HCT116 (cell line): Measurements from ENCODE around the gene LRRFIP2. TPM values are rescaled to one million over a fixed set of nuclear protein-coding genes. Genes with fewer than 3 reads are reported as not detected.

Experiments used
- ATAC-seq: fragments of 200-7000 bp; cut with Tn5 transposase; 2 replicates; pipeline ENCODE4 v1.9.1; 2020; ENCODE audit warnings: mild to moderate bottlenecking, moderate library complexity
- BruUV-seq: library from RNA; stranded (reverse); fragments of 400-500 nt; replicated peaks from 2 replicates; lab custom pipeline; 2021; lab: Mats Ljungman, UMichigan
- CTCF ChIA-PET: fragments of 300-600 bp; sonication (Branson Sonifier 250); formaldehyde crosslinking; loops from one replicate; lab custom pipeline; 2021; ENCODE audit warnings: antibody characterized with exemption; lab: Charles Lee
- POLR2A ChIA-PET: fragments of 300-600, 350-600 bp; sonication (Branson Sonifier 250); formaldehyde crosslinking; loops from one replicate; lab custom pipeline; 2021; ENCODE audit warnings: antibody characterized with exemption; lab: Charles Lee
- RAD21 ChIA-PET, 2 experiments: fragments of 300-600 bp; sonication (Branson Sonifier 250); formaldehyde crosslinking; loops; one replicate each; lab custom pipeline; 2023; ENCODE audit warnings: low total read pairs in 2 of 2; ENCODE audit not compliant: uncharacterized antibody in 2 of 2, unreplicated experiment in 2 of 2, low non-redundant PET in 1 of 2; lab: Charles Lee
- DNase-seq: peaks from one replicate; pipeline ENCODE4 v3.0.0-alpha.2; 2010; ENCODE audit warnings: low read depth, low spot score
- H2AFZ ChIP-seq: fragments of 200-600 bp; shearing (Covaris generic), sonication (generic); 2 replicates; pipeline ENCODE4 v1.6.1; 2017; ENCODE audit warnings: low read depth, mixed run types, mixed read lengths, antibody characterized with exemption, low read length; ENCODE audit not compliant: poor library complexity, severe bottlenecking
- H3K27ac ChIP-seq: 2 replicates; pipeline ENCODE4 v1.5.1; 2012; ENCODE audit warnings: low read depth, low read length
- H3K27me3 ChIP-seq: fragments of 200-600 bp; sonication (generic); 2 replicates; pipeline ENCODE4 v1.6.1; 2016; ENCODE audit warnings: mixed run types, low read length, mixed read lengths; ENCODE audit not compliant: insufficient read depth
- H3K36me3 ChIP-seq, 2 experiments: fragments of 200-500 bp in 1 of 2; fragments of 200-600 bp in 1 of 2; sonication (Bioruptor generic) in 1 of 2; sonication (generic) in 1 of 2; 2 replicates each; pipeline versions ENCODE4 v1.5.1 to v1.6.1; 2014 to 2016; ENCODE audit warnings: low read length in 2 of 2, inconsistent platforms in 1 of 2, mixed read lengths in 1 of 2, mixed run types in 1 of 2; ENCODE audit not compliant: insufficient read depth in 2 of 2, control insufficient read depth in 1 of 2
- H3K4me1 ChIP-seq, 2 experiments: fragments of 200-600 bp in 1 of 2; sonication (generic) in 1 of 2; 2 replicates each; pipeline versions ENCODE4 v1.5.1 to v1.6.1; 2012 to 2017; ENCODE audit warnings: low read length in 2 of 2, inconsistent platforms in 1 of 2, mild to moderate bottlenecking in 1 of 2, mixed read lengths in 1 of 2, mixed run types in 1 of 2, moderate library complexity in 1 of 2; ENCODE audit not compliant: insufficient read depth in 2 of 2, control insufficient read depth in 1 of 2
- H3K4me2 ChIP-seq: fragments of 200-600 bp; sonication (generic); 2 replicates; pipeline ENCODE4 v1.6.1; 2017; ENCODE audit warnings: mixed run types, low read length, mixed read lengths
- H3K4me3 ChIP-seq, 2 experiments: fragments of 200-600 bp in 1 of 2; sonication (generic) in 1 of 2; replicated peaks in 1 of 2; 2 replicates each; pipeline ENCODE4 v1.5.1; 2011 to 2016; ENCODE audit warnings: low read length in 2 of 2, control low read depth in 1 of 2, low read depth in 1 of 2, mild to moderate bottlenecking in 1 of 2, mixed read lengths in 1 of 2, mixed run types in 1 of 2
- H3K79me2 ChIP-seq: fragments of 200-600 bp; sonication (generic); 2 replicates; pipeline ENCODE4 v1.6.1; 2017; ENCODE audit warnings: mild to moderate bottlenecking, mixed run types, low read length, moderate library complexity, mixed read lengths; ENCODE audit not compliant: insufficient read depth
- H3K9ac ChIP-seq: fragments of 200-600 bp; sonication (generic); 2 replicates; pipeline ENCODE4 v1.6.1; 2016; ENCODE audit warnings: low read length, mixed read lengths
- H3K9me2 ChIP-seq: fragments of 200-600 bp; sonication (generic), shearing (Covaris generic); 2 replicates; pipeline ENCODE4 v1.6.1; 2017; ENCODE audit warnings: mixed run types, mild to moderate bottlenecking, moderate library complexity; ENCODE audit not compliant: insufficient read depth
- H3K9me3 ChIP-seq, 2 experiments: fragments of 200-500 bp in 1 of 2; fragments of 200-600 bp in 1 of 2; sonication (Bioruptor generic) in 1 of 2; sonication (generic) in 1 of 2; 2 replicates each; pipeline ENCODE4 v1.6.1; 2014 to 2017; ENCODE audit warnings: low read length in 2 of 2, mixed read lengths in 2 of 2, inconsistent platforms in 1 of 2, low read depth in 1 of 2, mild to moderate bottlenecking in 1 of 2, mixed run types in 1 of 2, moderate library complexity in 1 of 2; ENCODE audit not compliant: control insufficient read depth in 1 of 2, insufficient read depth in 1 of 2
- H4K20me1 ChIP-seq: fragments of 200-600 bp; sonication (generic), shearing (Covaris generic); 2 replicates; pipeline ENCODE4 v1.6.1; 2017; ENCODE audit warnings: mixed run types, mild to moderate bottlenecking, moderate library complexity; ENCODE audit not compliant: insufficient read depth
- CBX3 ChIP-seq: IDR thresholded peaks from 2 replicates; pipeline ENCODE4 v1.6.1; 2012; ENCODE audit warnings: low read depth
- CEBPB ChIP-seq: IDR thresholded peaks from 2 replicates; pipeline ENCODE4 v1.6.1; 2012; ENCODE audit warnings: low read depth
- CTCF ChIP-seq, 3 experiments: fragments of 200-600 bp in 1 of 3; sonication (generic) in 1 of 3; IDR thresholded peaks in 2 of 3; conservative IDR thresholded peaks in 1 of 3; 2 replicates each; pipeline ENCODE4 v1.5.1; 2012 to 2017; ENCODE audit warnings: low read depth in 2 of 3, low read length in 2 of 3, antibody characterized with exemption in 1 of 3, borderline replicate concordance in 1 of 3, control low read depth in 1 of 3, mild to moderate bottlenecking in 1 of 3, mixed read lengths in 1 of 3, mixed run types in 1 of 3, moderate library complexity in 1 of 3; ENCODE audit not compliant: insufficient read depth in 1 of 3
- EGR1 ChIP-seq: IDR thresholded peaks from 2 replicates; pipeline ENCODE4 v1.6.1; 2012; ENCODE audit warnings: low read depth
- ELF1 ChIP-seq: IDR thresholded peaks from 2 replicates; pipeline ENCODE4 v1.6.1; 2012; ENCODE audit warnings: low read depth, borderline replicate concordance
- EZH2 ChIP-seq: fragments of 200-600 bp; sonication (generic); IDR thresholded peaks from 2 replicates; pipeline ENCODE4 v1.6.1; 2017; ENCODE audit warnings: antibody characterized with exemption, mixed run types
- FOSL1 ChIP-seq: IDR thresholded peaks from 2 replicates; pipeline ENCODE4 v1.6.1; 2012; ENCODE audit warnings: low read depth
- JUND ChIP-seq: IDR thresholded peaks from 2 replicates; pipeline ENCODE4 v1.6.1; 2012
- POLR2AphosphoS5 ChIP-seq: IDR thresholded peaks from 2 replicates; pipeline ENCODE4 v1.6.1; 2011; ENCODE audit warnings: mild to moderate bottlenecking, low read depth, low read length, moderate library complexity
- RAD21 ChIP-seq: IDR thresholded peaks from 2 replicates; pipeline ENCODE4 v1.6.1; 2012; ENCODE audit warnings: low read depth, mild to moderate bottlenecking
- REST ChIP-seq: IDR thresholded peaks from 2 replicates; pipeline ENCODE4 v1.6.1; 2012; ENCODE audit warnings: low read depth
- SIN3A ChIP-seq: IDR thresholded peaks from 2 replicates; pipeline ENCODE4 v1.6.1; 2012; ENCODE audit warnings: low read depth
- SP1 ChIP-seq: IDR thresholded peaks from 2 replicates; pipeline ENCODE4 v1.6.1; 2012; ENCODE audit warnings: low read depth
- YY1 ChIP-seq: IDR thresholded peaks from 2 replicates; pipeline ENCODE4 v1.6.1; 2011; ENCODE audit warnings: low read length, low read depth, moderate library complexity, mild to moderate bottlenecking; ENCODE audit not compliant: insufficient replicate concordance; ENCODE audit errors: extremely low read depth
- ZBTB33 ChIP-seq: IDR thresholded peaks from 2 replicates; pipeline ENCODE4 v1.6.1; 2011; ENCODE audit warnings: mild to moderate bottlenecking, low read length, moderate library complexity; ENCODE audit not compliant: insufficient replicate concordance; ENCODE audit errors: extremely low read depth
- intact Hi-C: fragments of 100-400 bp; cut with micrococcal nuclease; formaldehyde crosslinking; loops from 2 replicates; pipeline ENCODE4 v1.10.0; 2022
- total RNA-seq: library from RNA; stranded (reverse); gene quantifications from one replicate; pipeline ENCODE4 v1.2.1, GENCODE V29; 2021; ENCODE audit not compliant: unreplicated experiment

Gene LRRFIP2
- total RNA-seq, 1 experiment from 2014 or later: 27.0 TPM

- Histone ChIP-seq H3K9ac (no peak overlapping the region), H3K9me3 (no peaks in the 10 kb centered on the region), H3K9me2 (no peaks in the 10 kb centered on the region), H3K79me2 (peaks cover 4% of the 10 kb centered on the region; the same call in 1 of the 2 replicates), H3K4me1 (peaks cover 0 to 7% of the 10 kb centered on the region in 2 experiments; a peak in 2 of 4 replicates), H3K27me3 (no peaks in the 10 kb centered on the region), H3K36me3 (no peaks in the 10 kb centered on the region), H3K27ac (no peak overlapping the region), H2AFZ (no peak overlapping the region), H4K20me1 (no peaks in the 10 kb centered on the region; the same call in 1 of the 2 replicates), H3K4me3 (no peak overlapping the region), H3K4me2 (no peak overlapping the region)
- DNase-seq: no peak
- BruUV-seq: no TSS peak
- ChIA-PET RAD21 (no interaction called here), CTCF (no interaction called here), POLR2A (no interaction called here)
- TF ChIP-seq CTCF (IDR thresholded peaks at IDR 0.05 in 2 of 3, conservative IDR thresholded peaks at IDR 0.05 in 1 of 3; ENCODE audit: borderline replicate concordance in 1 of 3, insufficient read depth in 1 of 3, low read depth in 2 of 3, low read length in 2 of 3) (no peak), ZBTB33 (no peak), CEBPB (no peak), FOSL1 (no peak), YY1 (no peak), SIN3A (no peak), JUND (no peak), POLR2AphosphoS5 (no peak), REST (no peak), ELF1 (no peak), SP1 (no peak), CBX3 (no peak), EZH2 (no peak), RAD21 (no peak), EGR1 (no peak)
- no peak for ATAC-seq
- intact Hi-C loops: no loop called here
These were observed 47.5 kb downstream of the LRRFIP2 start for GRCh38 chr3:37126856-37127255.
